Stimulated activated naive B cell treated with anti-CD40 and anti-IgM and Interleukin-4, amounts not matched to agents 10 μg/mL and 1 μg/mL and 100 μg/mL, for 72 hours (primary cell): ENCODE results near the gene ATP5ME.
"Not testable (repeated sequence)": the region's sequence is repeated elsewhere in the genome, so short reads cannot be mapped to it uniquely, and the experiment has no call there.

Source experiments
- ATAC-seq, 2 donors: fragments of 150-1000 bp; cut with Tn5 transposase; replicated peaks; 2 replicates each; pipeline ENCODE4 v1.10.0; 2021; ENCODE audit warnings: moderate library complexity in 1 of 2
- DNase-seq: peaks from one replicate; pipeline ENCODE4 v3.0.0; 2021
- H3K27ac Mint-ChIP-seq: one replicate; pipeline ENCODE4 v1.8.0; 2022; ENCODE audit warnings: mild to moderate bottlenecking, mixed read lengths
- H3K27me3 Mint-ChIP-seq, 2 donors: one replicate each; pipeline ENCODE4 v1.8.0; 2022; ENCODE audit warnings: mixed read lengths in 2 of 2
- H3K36me3 Mint-ChIP-seq, 2 donors: one replicate each; pipeline ENCODE4 v1.8.0; 2022; ENCODE audit warnings: mixed read lengths in 2 of 2, mild to moderate bottlenecking in 1 of 2
- H3K4me1 Mint-ChIP-seq, 2 donors: one replicate each; pipeline ENCODE4 v1.8.0; 2022; ENCODE audit warnings: mixed read lengths in 2 of 2, mild to moderate bottlenecking in 1 of 2
- H3K4me3 Mint-ChIP-seq, 2 donors: one replicate each; pipeline ENCODE4 v1.8.0; 2022; ENCODE audit warnings: mild to moderate bottlenecking in 2 of 2, mixed read lengths in 2 of 2, moderate library complexity in 1 of 2
- H3K9me3 Mint-ChIP-seq, 2 donors: one replicate each; pipeline ENCODE4 v1.8.0; 2022; ENCODE audit warnings: mixed read lengths in 2 of 2, mild to moderate bottlenecking in 1 of 2

The ATP5ME gene

GRCh38 chr4:675036-675882 is 1.2 kb upstream of the ATP5ME start:
- H3K27me3 Mint-ChIP-seq: no peaks in the 10 kb centered on the region
- peak; percentile 7 to 9 for ATAC-seq
- peaks cover 24 to 47% of the 10 kb centered on the region in 2 donors for H3K4me1 Mint-ChIP-seq
- H3K36me3 Mint-ChIP-seq: peaks cover 21 to 33% of the 10 kb centered on the region in 2 donors
- peak overlapping the region; percentile 95 for H3K27ac Mint-ChIP-seq
- H3K4me3 Mint-ChIP-seq: peak overlapping the region; percentile 90 to 92
- no peak for DNase-seq
- H3K9me3 Mint-ChIP-seq: no peaks in the 10 kb centered on the region

- Mint-ChIP-seq H3K4me3 (peak overlapping the region; percentile 91 to 92), H3K27ac (peak overlapping the region; percentile 86), H3K36me3 (peaks cover 21 to 33% of the 10 kb centered on the region in 2 donors), H3K27me3 (no peaks in the 10 kb centered on the region), H3K9me3 (no peaks in the 10 kb centered on the region), H3K4me1 (peaks cover 18 to 42% of the 10 kb centered on the region in 2 donors)
- ATAC-seq (peak in 1 of 2 donors; percentile 14), DNase-seq (no peak)
These were observed 556 bp downstream of the ATP5ME start for GRCh38 chr4:673349-674091.

- H3K36me3 Mint-ChIP-seq: peaks cover 21 to 33% of the 10 kb centered on the region in 2 donors
- no peak for ATAC-seq
- H3K4me1 Mint-ChIP-seq: peaks cover 19 to 27% of the 10 kb centered on the region in 2 donors
- no peak for DNase-seq
- H3K27me3 Mint-ChIP-seq: no peaks in the 10 kb centered on the region
- H3K4me3 Mint-ChIP-seq: no peak overlapping the region
- H3K27ac Mint-ChIP-seq: no peak overlapping the region
- H3K9me3 Mint-ChIP-seq: no peaks in the 10 kb centered on the region
These were observed 2.3 kb downstream of the ATP5ME start for GRCh38 chr4:671769-672168.

GRCh38 chr4:669806-670559 is 4.1 kb downstream of the ATP5ME start:
- not testable (repeated sequence) for ATAC-seq, H3K4me3 Mint-ChIP-seq
- H3K4me1 Mint-ChIP-seq: peaks cover 16 to 18% of the 10 kb centered on the region in 2 donors

GRCh38 chr4:668219-668618 is 5.9 kb downstream of the ATP5ME start:
- H3K4me1 Mint-ChIP-seq: peaks cover 15 to 24% of the 10 kb centered on the region in 2 donors
- DNase-seq, H3K27me3 Mint-ChIP-seq, H3K4me3 Mint-ChIP-seq, H3K9me3 Mint-ChIP-seq, ATAC-seq: not testable (repeated sequence)
- H3K36me3 Mint-ChIP-seq: peaks cover 22 to 28% of the 10 kb centered on the region in 2 donors
- peak overlapping the region; percentile 44 for H3K27ac Mint-ChIP-seq

More at GRCh38 chr4:669806-670559, 4.1 kb downstream of the ATP5ME start:
- H3K9me3 Mint-ChIP-seq, DNase-seq, H3K27ac Mint-ChIP-seq, H3K27me3 Mint-ChIP-seq: not testable (repeated sequence)
- peaks cover 24 to 33% of the 10 kb centered on the region in 2 donors for H3K36me3 Mint-ChIP-seq

GRCh38 chr4:667545-667925 is 6.5 kb downstream of the ATP5ME start:
- H3K27ac Mint-ChIP-seq: peak overlapping the region; percentile 9
- H3K9me3 Mint-ChIP-seq: no peaks in the 10 kb centered on the region
- H3K4me1 Mint-ChIP-seq: peaks cover 15 to 27% of the 10 kb centered on the region in 2 donors
- DNase-seq (no peak), ATAC-seq (no peak)
- no peaks in the 10 kb centered on the region for H3K27me3 Mint-ChIP-seq
- peaks cover 22 to 23% of the 10 kb centered on the region in 2 donors for H3K36me3 Mint-ChIP-seq
- no peak overlapping the region for H3K4me3 Mint-ChIP-seq

- DNase-seq (no peak), ATAC-seq (no peak)
- Mint-ChIP-seq H3K36me3 (peaks cover 19 to 20% of the 10 kb centered on the region in 2 donors), H3K27ac (no peak overlapping the region), H3K4me1 (peaks cover 15 to 33% of the 10 kb centered on the region in 2 donors), H3K9me3 (peaks cover 0 to 1% of the 10 kb centered on the region in 2 donors), H3K27me3 (no peaks in the 10 kb centered on the region), H3K4me3 (no peak overlapping the region)
These were observed 7.1 kb downstream of the ATP5ME start for GRCh38 chr4:666822-667544.

- Mint-ChIP-seq H3K9me3 (peaks cover 0 to 2% of the 10 kb centered on the region in 2 donors), H3K27me3 (no peaks in the 10 kb centered on the region), H3K4me3 (no peak overlapping the region), H3K4me1 (peaks cover 15 to 38% of the 10 kb centered on the region in 2 donors), H3K36me3 (peaks cover 18 to 19% of the 10 kb centered on the region in 2 donors), H3K27ac (no peak overlapping the region)
- DNase-seq (no peak), ATAC-seq (no peak)
These were observed 7.7 kb downstream of the ATP5ME start for GRCh38 chr4:666436-666810.

GRCh38 chr4:665751-666435 is 8.2 kb downstream of the ATP5ME start:
- Mint-ChIP-seq H3K36me3 (peaks cover 14 to 16% of the 10 kb centered on the region in 2 donors), H3K9me3 (peaks cover 2% of the 10 kb centered on the region in 2 donors), H3K27ac (no peak overlapping the region), H3K4me1 (peaks cover 15 to 38% of the 10 kb centered on the region in 2 donors), H3K4me3 (no peak overlapping the region), H3K27me3 (no peaks in the 10 kb centered on the region)
- DNase-seq: no peak
- ATAC-seq: no peak

- no peak for DNase-seq
- Mint-ChIP-seq H3K27me3 (no peaks in the 10 kb centered on the region), H3K4me1 (peaks cover 15 to 38% of the 10 kb centered on the region in 2 donors), H3K27ac (peak overlapping the region; percentile 37), H3K9me3 (peaks cover 2 to 5% of the 10 kb centered on the region in 2 donors), H3K36me3 (peaks cover 15 to 16% of the 10 kb centered on the region in 2 donors), H3K4me3 (peak overlapping the region; percentile 86 to 92)
- no peak for ATAC-seq
These were observed 8.7 kb downstream of the ATP5ME start for GRCh38 chr4:665381-665750.

GRCh38 chr4:664713-665231 is 9.3 kb downstream of the ATP5ME start:
- no peak for ATAC-seq

GRCh38 chr4:663438-664428 is 10.3 kb downstream of the ATP5ME start:
- peaks cover 2 to 5% of the 10 kb centered on the region in 2 donors for H3K9me3 Mint-ChIP-seq
- peak; percentile 85 to 89 for ATAC-seq
- DNase-seq: peak; percentile 71
- H3K27me3 Mint-ChIP-seq: no peaks in the 10 kb centered on the region
- H3K36me3 Mint-ChIP-seq: peaks cover 28 to 29% of the 10 kb centered on the region in 2 donors
- peak overlapping the region; percentile 94 for H3K27ac Mint-ChIP-seq
- peaks cover 20 to 38% of the 10 kb centered on the region in 2 donors for H3K4me1 Mint-ChIP-seq
- H3K4me3 Mint-ChIP-seq: peak overlapping the region; percentile 91 to 92

More at GRCh38 chr4:664713-665231, 9.3 kb downstream of the ATP5ME start:
- H3K36me3 Mint-ChIP-seq: peaks cover 21 to 22% of the 10 kb centered on the region in 2 donors
- H3K9me3 Mint-ChIP-seq: peaks cover 2 to 5% of the 10 kb centered on the region in 2 donors
- H3K27me3 Mint-ChIP-seq: no peaks in the 10 kb centered on the region
- H3K27ac Mint-ChIP-seq: peak overlapping the region; percentile 94
- DNase-seq: no peak
- peak overlapping the region; percentile 86 to 92 for H3K4me3 Mint-ChIP-seq
- peaks cover 19 to 38% of the 10 kb centered on the region in 2 donors for H3K4me1 Mint-ChIP-seq
